ENCODE data around the gene CFAP46. TPM values are rescaled to one million over a fixed set of nuclear protein-coding genes. Genes with fewer than 3 reads are reported as not detected.

The CFAP46 gene
- total and polyA plus RNA-seq, 2 experiments from 2014 or later: 3.1 to 5.4 TPM

DNA sequence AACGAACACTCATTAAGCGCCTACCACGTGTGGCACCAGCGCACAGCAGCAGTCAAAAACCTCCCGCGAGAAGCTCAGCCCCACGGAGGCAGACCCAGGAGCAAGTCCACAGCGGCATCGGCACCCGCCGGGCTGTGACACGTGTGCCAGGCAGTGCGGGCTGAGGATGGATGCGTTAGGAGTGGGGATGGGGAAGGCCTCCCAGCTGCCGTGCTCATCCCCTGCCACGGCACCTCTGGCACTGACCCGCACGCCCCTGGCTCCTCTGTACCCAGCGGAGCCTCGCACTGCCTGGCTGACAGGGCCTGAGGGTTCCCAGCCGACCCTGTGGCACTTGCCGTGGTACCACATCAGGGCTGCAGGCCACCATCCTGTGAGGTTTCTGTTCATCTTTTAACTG, 16.8 kb downstream of the CFAP46 start:
- Mint-ChIP-seq H3K4me3 (no peak overlapping the region), H3K36me3 (ENCODE audit: low read depth) (no peaks in the 10 kb centered on the region; the same call in 2 of the 3 replicates), H3K27me3 (ENCODE audit: insufficient read depth, low read depth, poor library complexity) (no peaks in the 10 kb centered on the region), H3K4me1 (no peaks in the 10 kb centered on the region), H3K9me3 (no peaks in the 10 kb centered on the region), H3K27ac (no peak overlapping the region)
- ATAC-seq (no peak), DNase-seq (ENCODE audit: low spot score) (no peak)
- Histone ChIP-seq H3K36me3 (ENCODE audit: insufficient read depth) (no peaks in the 10 kb centered on the region), H4K20me1 (replicated peaks; ENCODE audit: insufficient read depth) (no peaks in the 10 kb centered on the region), H3K79me2 (replicated peaks; ENCODE audit: insufficient read depth) (no peaks in the 10 kb centered on the region), H3K27ac (ENCODE audit: low read depth) (no peak overlapping the region), H3K4me1 (ENCODE audit: insufficient read depth) (no peaks in the 10 kb centered on the region), H2AFZ (no peak overlapping the region), H3K9me2 (ENCODE audit: insufficient read depth) (no peaks in the 10 kb centered on the region), H3F3A (replicated peaks; ENCODE audit: low read depth) (no peaks in the 10 kb centered on the region), H3K4me3 (no peak overlapping the region), H3K4me2 (no peak overlapping the region), H3K27me3 (ENCODE audit: insufficient read depth) (no peaks in the 10 kb centered on the region)
- TF ChIP-seq ZNF114 (CRISPR knock-in tag; IDR thresholded peaks at IDR 0.05): no peak
- TF ChIP-seq EZH2phosphoT487 (IDR thresholded peaks at IDR 0.05; ENCODE audit: unreplicated experiment): no peak
- no peak for TF ChIP-seq POLR2AphosphoS5 (IDR thresholded peaks at IDR 0.05; ENCODE audit: low read depth)
- no peak for TF ChIP-seq CREB1 (CRISPR knock-in tag; IDR thresholded peaks at IDR 0.05; ENCODE audit: low read depth)
- TF ChIP-seq, protein P1, sequence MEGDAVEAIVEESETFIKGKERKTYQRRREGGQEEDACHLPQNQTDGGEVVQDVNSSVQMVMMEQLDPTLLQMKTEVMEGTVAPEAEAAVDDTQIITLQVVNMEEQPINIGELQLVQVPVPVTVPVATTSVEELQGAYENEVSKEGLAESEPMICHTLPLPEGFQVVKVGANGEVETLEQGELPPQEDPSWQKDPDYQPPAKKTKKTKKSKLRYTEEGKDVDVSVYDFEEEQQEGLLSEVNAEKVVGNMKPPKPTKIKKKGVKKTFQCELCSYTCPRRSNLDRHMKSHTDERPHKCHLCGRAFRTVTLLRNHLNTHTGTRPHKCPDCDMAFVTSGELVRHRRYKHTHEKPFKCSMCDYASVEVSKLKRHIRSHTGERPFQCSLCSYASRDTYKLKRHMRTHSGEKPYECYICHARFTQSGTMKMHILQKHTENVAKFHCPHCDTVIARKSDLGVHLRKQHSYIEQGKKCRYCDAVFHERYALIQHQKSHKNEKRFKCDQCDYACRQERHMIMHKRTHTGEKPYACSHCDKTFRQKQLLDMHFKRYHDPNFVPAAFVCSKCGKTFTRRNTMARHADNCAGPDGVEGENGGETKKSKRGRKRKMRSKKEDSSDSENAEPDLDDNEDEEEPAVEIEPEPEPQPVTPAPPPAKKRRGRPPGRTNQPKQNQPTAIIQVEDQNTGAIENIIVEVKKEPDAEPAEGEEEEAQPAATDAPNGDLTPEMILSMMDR (conservative IDR thresholded peaks at IDR 0.05; ENCODE audit: low read depth in 2 of 2): no peak
- TF ChIP-seq, protein P2, sequence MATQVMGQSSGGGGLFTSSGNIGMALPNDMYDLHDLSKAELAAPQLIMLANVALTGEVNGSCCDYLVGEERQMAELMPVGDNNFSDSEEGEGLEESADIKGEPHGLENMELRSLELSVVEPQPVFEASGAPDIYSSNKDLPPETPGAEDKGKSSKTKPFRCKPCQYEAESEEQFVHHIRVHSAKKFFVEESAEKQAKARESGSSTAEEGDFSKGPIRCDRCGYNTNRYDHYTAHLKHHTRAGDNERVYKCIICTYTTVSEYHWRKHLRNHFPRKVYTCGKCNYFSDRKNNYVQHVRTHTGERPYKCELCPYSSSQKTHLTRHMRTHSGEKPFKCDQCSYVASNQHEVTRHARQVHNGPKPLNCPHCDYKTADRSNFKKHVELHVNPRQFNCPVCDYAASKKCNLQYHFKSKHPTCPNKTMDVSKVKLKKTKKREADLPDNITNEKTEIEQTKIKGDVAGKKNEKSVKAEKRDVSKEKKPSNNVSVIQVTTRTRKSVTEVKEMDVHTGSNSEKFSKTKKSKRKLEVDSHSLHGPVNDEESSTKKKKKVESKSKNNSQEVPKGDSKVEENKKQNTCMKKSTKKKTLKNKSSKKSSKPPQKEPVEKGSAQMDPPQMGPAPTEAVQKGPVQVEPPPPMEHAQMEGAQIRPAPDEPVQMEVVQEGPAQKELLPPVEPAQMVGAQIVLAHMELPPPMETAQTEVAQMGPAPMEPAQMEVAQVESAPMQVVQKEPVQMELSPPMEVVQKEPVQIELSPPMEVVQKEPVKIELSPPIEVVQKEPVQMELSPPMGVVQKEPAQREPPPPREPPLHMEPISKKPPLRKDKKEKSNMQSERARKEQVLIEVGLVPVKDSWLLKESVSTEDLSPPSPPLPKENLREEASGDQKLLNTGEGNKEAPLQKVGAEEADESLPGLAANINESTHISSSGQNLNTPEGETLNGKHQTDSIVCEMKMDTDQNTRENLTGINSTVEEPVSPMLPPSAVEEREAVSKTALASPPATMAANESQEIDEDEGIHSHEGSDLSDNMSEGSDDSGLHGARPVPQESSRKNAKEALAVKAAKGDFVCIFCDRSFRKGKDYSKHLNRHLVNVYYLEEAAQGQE (IDR thresholded peaks at IDR 0.05; ENCODE audit: unreplicated experiment): no peak
- TF ChIP-seq NANOG (IDR thresholded peaks at IDR 0.05; ENCODE audit: borderline replicate concordance): no peak
- TF ChIP-seq, protein P3, sequence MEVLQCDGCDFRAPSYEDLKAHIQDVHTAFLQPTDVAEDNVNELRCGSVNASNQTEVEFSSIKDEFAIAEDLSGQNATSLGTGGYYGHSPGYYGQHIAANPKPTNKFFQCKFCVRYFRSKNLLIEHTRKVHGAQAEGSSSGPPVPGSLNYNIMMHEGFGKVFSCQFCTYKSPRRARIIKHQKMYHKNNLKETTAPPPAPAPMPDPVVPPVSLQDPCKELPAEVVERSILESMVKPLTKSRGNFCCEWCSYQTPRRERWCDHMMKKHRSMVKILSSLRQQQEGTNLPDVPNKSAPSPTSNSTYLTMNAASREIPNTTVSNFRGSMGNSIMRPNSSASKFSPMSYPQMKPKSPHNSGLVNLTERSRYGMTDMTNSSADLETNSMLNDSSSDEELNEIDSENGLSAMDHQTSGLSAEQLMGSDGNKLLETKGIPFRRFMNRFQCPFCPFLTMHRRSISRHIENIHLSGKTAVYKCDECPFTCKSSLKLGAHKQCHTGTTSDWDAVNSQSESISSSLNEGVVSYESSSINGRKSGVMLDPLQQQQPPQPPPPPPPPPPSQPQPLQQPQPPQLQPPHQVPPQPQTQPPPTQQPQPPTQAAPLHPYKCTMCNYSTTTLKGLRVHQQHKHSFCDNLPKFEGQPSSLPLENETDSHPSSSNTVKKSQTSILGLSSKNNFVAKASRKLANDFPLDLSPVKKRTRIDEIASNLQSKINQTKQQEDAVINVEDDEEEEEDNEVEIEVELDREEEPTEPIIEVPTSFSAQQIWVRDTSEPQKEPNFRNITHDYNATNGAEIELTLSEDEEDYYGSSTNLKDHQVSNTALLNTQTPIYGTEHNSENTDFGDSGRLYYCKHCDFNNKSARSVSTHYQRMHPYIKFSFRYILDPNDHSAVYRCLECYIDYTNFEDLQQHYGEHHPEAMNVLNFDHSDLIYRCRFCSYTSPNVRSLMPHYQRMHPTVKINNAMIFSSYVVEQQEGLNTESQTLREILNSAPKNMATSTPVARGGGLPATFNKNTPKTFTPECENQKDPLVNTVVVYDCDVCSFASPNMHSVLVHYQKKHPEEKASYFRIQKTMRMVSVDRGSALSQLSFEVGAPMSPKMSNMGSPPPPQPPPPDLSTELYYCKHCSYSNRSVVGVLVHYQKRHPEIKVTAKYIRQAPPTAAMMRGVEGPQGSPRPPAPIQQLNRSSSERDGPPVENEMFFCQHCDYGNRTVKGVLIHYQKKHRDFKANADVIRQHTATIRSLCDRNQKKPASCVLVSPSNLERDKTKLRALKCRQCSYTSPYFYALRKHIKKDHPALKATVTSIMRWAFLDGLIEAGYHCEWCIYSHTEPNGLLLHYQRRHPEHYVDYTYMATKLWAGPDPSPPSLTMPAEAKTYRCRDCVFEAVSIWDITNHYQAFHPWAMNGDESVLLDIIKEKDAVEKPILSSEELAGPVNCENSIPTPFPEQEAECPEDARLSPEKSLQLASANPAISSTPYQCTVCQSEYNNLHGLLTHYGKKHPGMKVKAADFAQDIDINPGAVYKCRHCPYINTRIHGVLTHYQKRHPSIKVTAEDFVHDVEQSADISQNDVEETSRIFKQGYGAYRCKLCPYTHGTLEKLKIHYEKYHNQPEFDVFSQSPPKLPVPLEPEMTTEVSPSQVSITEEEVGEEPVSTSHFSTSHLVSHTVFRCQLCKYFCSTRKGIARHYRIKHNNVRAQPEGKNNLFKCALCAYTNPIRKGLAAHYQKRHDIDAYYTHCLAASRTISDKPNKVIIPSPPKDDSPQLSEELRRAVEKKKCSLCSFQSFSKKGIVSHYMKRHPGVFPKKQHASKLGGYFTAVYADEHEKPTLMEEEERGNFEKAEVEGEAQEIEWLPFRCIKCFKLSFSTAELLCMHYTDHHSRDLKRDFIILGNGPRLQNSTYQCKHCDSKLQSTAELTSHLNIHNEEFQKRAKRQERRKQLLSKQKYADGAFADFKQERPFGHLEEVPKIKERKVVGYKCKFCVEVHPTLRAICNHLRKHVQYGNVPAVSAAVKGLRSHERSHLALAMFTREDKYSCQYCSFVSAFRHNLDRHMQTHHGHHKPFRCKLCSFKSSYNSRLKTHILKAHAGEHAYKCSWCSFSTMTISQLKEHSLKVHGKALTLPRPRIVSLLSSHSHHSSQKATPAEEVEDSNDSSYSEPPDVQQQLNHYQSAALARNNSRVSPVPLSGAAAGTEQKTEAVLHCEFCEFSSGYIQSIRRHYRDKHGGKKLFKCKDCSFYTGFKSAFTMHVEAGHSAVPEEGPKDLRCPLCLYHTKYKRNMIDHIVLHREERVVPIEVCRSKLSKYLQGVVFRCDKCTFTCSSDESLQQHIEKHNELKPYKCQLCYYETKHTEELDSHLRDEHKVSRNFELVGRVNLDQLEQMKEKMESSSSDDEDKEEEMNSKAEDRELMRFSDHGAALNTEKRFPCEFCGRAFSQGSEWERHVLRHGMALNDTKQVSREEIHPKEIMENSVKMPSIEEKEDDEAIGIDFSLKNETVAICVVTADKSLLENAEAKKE (CRISPR knock-in tag; IDR thresholded peaks at IDR 0.05): no peak
- TF ChIP-seq, protein P4, sequence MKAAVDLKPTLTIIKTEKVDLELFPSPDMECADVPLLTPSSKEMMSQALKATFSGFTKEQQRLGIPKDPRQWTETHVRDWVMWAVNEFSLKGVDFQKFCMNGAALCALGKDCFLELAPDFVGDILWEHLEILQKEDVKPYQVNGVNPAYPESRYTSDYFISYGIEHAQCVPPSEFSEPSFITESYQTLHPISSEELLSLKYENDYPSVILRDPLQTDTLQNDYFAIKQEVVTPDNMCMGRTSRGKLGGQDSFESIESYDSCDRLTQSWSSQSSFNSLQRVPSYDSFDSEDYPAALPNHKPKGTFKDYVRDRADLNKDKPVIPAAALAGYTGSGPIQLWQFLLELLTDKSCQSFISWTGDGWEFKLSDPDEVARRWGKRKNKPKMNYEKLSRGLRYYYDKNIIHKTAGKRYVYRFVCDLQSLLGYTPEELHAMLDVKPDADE (IDR thresholded peaks at IDR 0.05): no peak
- no peak for TF ChIP-seq STAT1 (IDR thresholded peaks at IDR 0.05; ENCODE audit: unreplicated experiment)
- no peak for TF ChIP-seq ZNF331 (CRISPR knock-in tag; IDR thresholded peaks at IDR 0.05; ENCODE audit: low read depth)
- TF ChIP-seq EZH2 (IDR thresholded peaks at IDR 0.05; ENCODE audit: low read depth, unreplicated experiment): no peak
- no peak for TF ChIP-seq JUNB (IDR thresholded peaks at IDR 0.05; ENCODE audit: unreplicated experiment)
